NOMO-1 treated with dmso at 0.1 percent for 144 hours (cell line): ENCODE data around the gene GABRB2.

Experiments
- DNase-seq: peaks from one replicate; lab custom pipeline; 2025; ENCODE audit not compliant: unreplicated experiment; lab: John Stamatoyannopoulos, UW

The GABRB2 gene

DNA sequence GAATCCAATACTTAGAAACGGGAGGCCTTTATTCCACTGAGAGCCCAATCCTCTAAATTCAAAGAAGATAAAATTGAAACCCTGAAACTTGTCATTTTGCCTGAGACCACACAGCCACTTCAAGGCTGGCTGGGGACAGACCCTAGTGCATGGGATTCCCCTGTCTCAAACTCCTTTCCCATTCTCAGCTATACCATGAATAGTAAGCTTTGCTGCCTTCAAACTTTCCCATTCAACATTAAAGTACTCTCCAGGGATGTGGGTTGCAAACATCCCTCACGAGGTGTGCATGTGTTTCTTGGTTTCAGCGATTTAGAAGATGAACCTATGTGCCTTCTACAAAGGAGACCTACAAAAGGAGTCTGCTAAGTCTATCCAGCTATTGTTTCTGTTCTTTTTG is 64.6 kb downstream of the GABRB2 start:
- DNase-seq, result no peak

DNA sequence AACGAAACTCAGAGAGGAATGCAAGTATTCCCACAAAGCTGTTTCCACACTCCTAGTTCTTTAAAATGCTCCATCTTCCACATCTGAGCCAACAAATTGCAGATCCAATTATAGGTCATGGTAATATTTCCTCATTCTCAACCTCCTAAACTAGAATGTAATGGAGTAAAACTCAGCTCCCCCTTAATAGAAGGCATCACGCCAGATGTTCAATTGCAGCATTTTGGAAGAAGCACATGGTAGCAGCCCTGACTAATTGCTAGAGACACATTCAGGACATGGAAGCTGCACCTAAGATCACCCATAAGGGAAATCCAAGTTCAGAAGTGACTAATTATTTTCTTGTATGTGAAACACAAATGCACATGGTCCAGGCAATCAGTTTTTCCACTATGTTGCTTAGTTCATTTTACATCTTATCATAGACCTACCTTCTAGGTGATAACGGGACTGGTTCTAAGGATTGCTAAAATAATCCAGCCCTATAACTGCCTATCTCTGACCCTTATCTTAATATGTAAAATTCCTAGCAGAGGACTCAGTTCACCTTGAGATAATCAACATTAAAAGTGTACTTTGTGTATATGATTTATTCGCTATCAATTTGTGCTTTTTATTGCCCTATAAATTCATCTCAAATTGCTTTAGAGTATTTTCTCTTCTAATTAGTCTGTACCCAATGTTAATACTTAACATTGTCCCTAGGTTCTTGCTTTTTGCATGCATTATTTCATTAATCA is 75.1 kb downstream of the GABRB2 start:
- no peak for DNase-seq

DNA sequence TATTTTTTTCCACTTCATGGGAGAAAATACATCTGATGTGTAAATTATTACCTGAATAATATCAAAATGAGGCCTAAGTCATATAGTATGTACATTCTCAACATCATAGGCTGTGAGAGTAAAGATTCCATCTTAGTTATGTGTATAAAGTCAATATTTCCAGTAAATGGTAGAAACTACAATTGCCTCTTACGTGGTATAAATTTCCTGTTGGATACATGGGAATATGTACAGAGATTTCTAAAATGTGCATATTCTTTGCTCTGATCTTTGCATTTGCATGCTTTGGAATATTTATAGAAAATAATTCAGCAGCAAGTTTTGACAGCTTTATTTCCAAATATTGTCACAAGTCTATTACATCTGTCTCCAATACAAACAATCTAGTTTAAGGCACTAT is 78.8 kb downstream of the GABRB2 start:
- DNase-seq, result no peak

DNA sequence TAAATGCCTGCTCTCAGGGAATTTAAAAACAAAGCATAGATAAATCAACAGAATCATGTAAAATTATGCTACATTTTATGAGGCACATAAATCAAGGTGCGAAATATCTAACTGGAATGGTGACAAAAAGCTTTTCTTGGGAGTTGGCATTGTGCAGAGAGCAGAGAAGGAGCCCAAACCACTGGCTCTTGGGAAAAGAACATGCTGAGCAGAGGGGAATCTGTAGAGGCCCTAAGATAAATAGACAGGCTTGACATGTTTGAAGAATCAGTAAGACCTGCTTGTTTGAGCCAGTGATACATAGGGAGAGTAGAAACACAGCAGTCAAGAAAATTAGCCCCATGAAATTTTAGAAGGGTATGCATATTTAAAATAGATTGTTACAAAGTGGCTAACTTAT is 85.8 kb downstream of the GABRB2 start:
- no peak for DNase-seq

DNA sequence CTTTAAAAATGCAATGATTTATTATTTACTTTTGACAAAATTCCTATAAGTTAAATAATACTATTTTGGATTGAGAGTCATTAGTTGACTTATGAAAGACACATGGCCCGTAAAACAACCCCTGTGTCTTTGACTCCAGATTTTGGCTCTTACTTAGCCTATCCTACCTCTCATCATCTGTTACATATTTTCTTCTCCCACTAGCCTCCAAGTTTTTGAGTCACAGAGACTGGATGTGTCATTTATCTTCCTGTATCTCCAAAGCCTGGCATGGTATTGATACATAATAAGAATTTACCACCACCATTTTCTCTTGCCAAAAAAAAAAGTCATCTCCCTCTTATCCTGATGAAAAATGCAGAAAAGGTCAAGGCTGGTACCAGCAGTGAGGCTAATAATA is 99.9 kb downstream of the GABRB2 start:
- no peak for DNase-seq

DNA sequence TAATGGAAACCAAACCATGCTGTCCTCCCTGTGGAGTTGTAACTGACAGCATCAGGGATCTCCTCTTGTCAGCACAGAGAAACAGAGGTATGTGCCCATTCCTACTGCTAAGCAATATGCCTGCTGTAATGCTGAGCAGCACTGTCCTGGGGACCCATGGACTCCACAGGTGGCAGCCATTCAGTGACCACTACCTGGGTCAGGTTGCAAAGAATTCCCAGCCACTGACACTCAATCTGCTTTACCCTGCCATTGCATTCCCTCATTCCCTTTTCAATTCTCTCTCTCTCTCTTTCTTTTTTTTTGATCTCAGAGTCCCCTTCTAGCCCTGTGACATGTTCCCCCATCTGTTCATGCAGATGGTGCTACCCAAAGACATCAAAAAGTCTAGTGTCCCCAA is 104.1 kb downstream of the GABRB2 start:
- DNase-seq, result no peak

DNA sequence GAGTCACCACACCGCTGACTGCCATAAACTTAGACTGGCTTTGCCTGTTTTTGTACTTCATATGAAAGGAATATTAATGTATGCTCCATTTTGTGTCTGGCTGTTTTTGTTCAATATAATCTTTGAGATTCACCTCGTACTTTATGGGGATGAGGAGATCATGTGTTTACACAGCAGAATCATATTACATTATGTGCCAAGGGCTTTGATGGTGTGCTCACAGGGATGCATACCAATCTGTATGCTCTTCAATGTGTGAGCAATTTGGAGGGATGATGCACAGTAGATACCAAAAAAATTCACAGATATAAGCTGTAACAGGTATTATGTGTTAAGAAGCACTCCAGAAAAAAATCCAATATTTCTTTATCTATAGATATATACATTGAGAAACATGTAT is 113.7 kb downstream of the GABRB2 start:
- no peak for DNase-seq

DNA sequence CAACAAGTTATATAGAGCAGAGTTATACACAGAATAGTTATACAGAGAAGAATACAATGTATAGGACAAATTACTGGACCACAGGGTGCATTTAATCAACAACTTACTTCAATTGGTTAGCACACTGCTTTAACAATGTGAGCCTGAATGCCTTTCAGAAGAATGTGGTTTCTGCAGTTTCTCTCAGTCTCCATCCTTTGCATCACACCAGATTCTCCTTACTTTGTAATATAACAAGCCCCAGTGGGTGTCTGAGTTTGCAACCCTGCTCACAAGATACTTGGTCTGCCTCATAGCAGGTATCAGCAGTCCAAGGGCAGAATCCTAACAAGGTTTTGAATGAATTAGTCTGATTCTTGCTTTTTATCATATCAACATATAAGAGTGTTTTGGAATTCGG is 114.6 kb downstream of the GABRB2 start:
- DNase-seq, result no peak

DNA sequence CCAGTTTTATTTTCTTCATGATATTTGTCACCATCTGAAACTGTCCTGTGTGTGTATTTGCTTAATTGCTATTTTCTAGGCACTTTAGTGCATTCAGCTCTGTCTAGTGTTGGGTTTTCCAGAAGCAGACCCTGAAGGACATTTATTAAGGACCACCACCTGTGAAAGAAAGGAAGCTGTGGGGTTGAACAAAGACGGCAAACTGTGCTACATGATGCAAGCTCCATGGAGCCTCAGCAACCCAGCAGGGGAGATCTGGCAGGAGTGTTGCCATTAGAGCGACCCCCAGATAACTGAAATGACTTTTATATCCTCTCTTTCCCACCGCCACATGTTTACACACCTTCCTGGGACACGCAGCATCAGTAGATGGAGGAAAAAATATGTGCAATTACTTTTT is 125.5 kb downstream of the GABRB2 start:
- DNase-seq, result no peak

DNA sequence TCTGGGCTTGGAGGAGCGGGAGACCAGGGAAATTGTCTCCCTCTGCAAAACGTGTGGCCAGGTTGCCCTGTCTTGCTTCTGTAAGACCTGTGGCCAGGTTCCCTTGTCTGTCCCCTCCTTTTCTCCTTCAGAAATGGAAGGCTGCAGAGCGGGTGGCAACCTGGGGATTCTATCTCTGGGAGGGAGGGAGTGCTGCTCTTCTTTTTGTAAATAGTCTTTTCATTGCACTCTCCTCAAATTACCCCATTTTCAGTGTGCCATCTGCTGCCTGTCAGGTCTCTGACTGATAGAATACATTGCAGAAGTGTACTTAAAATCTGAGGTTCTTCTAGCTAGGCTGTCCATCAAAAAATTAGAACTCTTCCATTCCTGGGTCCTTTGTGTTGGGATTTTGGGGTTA is 126.0 kb downstream of the GABRB2 start:
- no peak for DNase-seq

DNA sequence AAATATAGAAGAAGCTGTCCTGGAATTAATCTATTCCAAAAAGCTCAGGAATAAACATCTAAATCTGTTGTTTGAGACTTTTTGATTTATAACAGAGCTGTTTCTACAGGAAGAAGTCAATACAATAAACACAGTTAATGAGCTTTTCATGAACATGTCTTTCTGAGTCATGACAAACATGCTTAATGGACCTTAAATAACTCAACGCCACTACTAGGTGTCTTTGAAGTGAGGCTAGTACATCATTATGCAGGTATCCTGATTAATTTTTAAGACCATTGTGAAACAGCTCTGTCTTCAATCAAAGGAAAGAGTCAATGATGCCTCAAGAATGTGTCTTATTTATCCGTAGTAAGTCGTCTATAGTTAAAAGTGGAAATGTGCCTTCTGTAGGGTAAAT is 131.6 kb downstream of the GABRB2 start:
- no peak for DNase-seq

DNA sequence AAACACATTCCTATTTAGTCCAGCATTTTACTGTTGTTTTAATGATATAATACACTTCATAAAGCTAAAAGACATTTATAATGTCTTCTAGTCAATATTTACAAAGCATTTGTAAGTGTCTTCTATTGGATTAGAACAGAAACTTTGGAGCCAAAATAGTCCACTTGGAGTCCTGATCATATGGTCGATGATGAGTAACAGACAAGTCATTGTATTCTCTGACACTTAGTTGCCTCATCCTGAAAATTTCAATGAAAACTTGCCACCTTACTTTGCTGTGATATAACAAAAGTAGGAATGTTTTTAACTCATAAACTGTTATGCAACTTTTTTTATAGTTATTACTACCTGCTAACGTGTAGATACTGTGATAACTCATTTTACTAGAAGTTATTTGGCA is 132.5 kb downstream of the GABRB2 start:
- DNase-seq, result no peak

DNA sequence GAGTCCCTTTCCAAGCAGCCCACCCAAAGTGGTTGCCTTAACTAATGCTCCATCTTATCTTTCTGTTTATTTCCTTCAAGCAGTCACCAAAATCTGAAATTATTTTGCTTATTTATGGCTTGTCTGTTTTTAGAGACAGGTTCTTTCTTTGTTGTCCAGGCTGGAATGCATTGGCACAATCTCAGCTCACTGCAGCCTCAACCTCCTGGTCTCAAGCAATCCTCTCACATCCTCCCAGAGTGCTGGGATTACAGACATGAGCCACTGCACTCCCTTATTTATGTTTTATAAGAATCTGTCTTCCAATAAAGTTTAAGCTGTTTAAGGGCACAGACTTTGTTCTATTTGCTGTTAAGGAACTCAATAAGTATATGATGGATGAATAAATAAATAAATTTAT is 133.7 kb downstream of the GABRB2 start:
- no peak for DNase-seq

DNA sequence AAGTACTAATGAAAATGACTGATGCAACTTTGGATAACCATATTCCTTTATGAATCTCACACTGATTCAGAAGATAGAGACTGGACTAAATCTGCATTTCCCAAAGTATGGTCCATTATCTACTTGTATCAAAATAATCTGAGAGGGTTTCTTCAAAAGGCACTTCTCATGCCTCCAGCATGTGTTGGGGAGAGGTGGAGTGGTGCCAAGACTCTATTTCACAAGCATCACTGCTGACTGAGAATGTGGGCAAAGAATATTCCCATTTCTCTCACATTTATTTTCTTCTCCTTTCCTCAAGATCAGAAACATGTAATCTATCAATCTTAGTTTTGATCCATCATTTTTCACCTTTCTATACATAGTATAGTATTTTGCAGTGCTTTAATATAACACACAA is 135.4 kb downstream of the GABRB2 start:
- no peak for DNase-seq

DNA sequence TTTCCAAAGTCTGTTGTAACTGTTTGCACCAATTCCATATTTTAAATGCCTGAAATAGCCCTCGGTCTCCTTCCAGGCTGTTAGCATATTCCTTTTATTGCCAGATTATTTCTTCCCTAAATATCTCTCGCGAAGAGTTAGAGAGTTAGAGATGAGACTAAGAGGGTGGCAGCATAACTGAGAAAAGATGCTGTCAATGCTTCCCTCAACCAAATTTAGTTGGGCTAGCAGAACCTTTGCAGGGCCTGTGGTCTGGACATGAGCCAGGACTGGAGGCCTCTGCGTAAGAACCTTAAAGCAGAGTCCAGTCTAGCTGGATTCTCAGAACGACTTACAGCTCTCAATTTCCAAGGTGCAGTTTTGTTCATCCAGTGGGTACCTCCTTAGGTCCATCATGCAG is 135.9 kb downstream of the GABRB2 start:
- no peak for DNase-seq

DNA sequence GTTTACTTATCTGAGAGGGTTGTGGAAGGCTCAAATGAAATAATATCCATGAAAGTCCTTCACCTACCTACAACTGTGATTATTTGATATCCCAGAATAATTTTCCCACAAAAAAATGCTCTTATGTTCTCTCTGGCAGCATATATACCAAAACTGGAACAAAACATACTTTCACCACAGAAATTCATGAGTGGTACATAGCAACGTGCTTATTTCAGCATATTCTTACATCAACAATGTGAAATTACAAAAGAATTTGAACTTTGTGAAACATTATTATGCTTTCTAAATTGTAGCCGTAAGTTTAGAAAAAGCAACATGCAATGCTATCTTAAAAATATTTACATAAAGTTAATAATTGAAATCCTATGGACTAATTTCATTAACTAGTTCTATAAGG is 137.1 kb downstream of the GABRB2 start:
- no peak for DNase-seq

DNA sequence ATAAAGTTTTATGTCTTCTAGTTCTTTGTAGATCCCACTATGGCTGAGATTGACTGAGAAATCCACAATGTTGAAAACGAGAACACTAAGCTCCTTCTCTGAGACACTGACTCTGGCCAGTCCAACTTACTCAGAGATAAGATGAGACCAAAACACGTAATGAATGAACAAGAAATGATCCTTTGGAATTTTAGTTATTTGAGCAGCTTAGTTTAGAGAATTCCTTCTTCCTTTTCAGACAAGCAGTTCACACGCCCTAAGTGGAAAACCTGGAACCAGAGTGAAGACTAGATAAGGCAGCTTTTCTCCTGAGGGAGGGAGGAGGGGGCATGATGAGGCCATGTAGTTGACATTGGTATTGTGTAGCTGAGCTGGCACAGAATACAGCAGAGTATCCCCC is 139.6 kb downstream of the GABRB2 start:
- no peak for DNase-seq

DNA sequence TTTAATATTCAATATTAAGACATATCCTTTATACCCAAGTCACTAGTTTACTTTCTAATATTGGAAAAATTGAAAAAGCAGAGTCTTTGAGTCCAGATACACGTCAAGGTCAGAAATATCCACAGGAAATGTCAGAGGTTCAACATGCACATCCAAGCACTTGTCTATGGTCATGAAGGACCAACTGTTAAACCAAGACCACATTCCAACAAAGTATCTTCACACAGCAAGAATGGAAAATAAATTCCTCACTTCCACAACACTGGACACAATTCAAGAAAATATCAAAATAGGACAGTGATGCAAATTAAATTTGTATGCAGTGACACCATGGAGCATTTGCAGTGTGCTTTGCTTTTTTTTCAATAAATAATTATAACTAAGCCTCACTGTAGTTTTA is 142.5 kb downstream of the GABRB2 start:
- DNase-seq, result no peak

DNA sequence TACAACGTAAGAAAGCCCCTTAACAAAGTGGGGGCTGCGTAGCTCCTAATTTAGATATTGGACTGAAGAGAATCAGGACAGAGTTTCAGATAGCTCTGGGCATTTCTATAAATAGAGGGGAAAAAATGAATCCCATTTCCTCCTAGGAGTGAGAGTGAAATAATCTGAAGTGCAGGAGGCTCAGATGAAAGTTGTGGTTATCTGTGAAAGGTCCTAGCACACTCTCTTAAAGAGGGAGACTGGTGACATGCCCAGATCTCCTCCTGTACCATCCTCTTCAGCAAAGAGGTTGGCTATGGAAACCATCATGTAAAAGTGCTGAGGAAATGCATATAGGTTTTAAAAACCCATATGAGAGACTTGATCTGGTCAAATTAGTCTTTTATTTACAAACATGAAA is 143.4 kb downstream of the GABRB2 start:
- DNase-seq, result no peak

DNA sequence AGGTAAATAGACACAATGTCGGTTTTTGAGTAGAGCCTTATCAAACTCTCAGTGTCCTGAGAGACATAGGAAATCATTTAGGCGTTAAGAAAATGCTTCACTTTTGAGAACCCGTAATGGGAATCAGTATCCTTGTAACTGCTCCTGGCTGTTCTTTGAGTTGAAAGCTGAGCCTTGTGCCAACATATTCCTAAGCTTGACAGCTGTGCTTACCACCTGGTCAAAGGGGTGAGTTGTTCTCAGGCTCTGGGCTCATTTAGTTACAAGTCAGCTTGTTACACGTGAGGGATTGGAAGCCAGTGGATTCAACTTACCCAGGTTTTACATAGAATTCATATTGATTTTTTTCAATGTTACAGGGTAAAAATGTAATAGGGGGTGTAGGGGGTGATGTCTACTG is 145.9 kb downstream of the GABRB2 start:
- no peak for DNase-seq

DNA sequence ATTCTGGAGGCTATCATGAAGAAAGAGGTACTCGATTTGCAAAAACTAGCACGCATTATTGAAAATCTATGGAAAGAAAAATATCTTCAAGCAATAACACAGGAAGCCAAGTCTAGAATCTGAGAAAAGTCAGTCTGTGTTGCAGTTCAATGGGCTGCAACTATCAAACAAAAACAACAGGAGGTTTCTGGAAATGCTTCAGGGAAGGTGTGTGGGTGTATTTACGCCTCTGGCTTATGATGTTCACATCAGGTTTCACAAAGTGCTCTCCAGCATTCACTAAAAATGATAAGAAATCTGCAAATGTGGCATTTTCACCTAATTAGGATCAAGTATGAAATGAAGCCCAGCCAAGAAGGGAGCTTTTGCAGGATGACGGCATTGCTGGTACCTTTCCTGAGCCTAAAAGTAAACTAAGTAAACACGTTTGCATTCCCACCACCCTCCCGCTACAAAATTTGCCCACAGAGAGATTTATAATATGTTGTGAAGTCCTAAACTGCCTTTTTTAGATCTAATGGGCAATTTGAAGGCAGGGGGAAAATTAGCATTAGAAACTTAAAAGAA is 146.4 kb downstream of the GABRB2 start:
- no peak for DNase-seq

DNA sequence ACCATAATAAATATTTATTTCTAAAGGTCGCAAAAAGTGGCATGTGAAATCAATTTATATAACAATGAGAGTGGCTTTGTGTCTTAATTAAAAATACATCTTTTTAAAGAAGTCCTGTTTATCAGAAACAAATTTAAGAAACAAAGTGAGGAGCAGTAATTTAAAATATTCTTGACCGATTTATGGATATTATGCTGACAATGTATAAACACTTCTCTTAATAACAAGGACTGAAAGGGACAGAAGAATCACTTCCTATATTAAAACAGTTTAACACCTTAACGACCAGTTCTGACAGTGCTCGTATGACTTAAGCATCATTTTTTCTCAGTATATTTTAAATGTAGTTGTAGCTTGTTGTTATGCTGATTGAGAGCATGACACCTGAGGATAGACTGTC is 149.1 kb downstream of the GABRB2 start:
- no peak for DNase-seq

DNA sequence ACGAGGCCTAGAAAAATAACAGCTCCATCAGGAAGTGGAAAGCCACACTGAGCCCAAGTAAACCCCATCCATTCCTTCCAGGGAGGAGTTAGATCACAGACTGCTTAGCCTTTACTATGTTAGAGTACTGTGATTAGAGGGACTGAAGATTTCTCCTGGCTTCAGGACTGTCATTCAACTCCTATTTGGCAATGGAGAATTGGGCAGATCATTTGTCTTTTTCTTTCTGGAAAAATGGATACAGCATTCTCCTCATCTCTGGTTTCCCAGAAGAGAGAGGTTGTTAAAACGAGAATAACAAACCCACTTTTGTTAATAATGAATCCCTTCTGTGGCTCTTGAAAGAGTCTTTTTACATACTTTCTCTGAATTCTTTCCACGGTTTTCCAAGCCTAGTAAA is 150.4 kb downstream of the GABRB2 start:
- DNase-seq, result no peak
